MV-4-11 (cell line): Measurements from ENCODE around the gene MAD2L2.
A peak's percentile ranks its signal among the peaks of the same experiment; 100 is the strongest.

Experiments
- DNase-seq: peaks from one replicate; lab custom pipeline; 2025; lab: John Stamatoyannopoulos, UW

The MAD2L2 gene

DNA sequence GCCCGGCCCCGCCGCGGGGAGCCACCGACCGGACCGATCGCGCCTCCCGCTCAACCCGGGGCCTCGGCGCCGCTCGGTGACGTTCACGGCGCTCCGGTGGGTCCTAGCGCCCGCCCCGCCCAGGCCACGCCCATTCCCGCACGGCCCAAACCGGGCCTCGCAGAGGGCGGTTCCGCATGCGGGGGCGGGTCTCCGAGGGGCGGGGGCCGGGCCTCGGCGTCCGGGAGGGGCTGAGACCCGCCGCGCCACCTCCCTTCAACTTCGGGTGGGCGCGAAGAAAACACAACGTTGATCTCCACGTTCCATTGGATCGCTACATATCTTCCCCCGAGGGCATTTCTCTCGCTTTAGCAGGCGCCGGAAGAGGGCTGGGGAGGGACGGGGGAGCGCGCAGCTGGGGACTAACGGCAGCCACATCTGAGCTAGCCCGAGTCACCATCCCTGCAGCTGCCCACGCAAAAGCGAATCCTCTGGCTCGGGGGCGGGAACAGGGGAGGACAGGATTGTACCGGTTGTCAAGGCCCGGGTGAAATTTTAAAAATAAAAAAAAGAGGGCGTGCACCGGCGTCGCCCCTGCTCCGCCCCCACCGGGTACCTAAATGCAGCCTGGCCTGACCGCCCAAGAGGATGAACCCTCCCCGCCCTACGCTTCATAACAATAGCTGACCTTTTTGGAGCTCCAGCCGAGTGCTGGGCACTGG is at the start of gene MAD2L2:
Gene MAD2L2 (minus strand): TSS at position 78 of the 701 bp plus-strand sequence. CDS start 547 bp downstream, outside the sequence.
- peak; percentile 85 for DNase-seq

DNA sequence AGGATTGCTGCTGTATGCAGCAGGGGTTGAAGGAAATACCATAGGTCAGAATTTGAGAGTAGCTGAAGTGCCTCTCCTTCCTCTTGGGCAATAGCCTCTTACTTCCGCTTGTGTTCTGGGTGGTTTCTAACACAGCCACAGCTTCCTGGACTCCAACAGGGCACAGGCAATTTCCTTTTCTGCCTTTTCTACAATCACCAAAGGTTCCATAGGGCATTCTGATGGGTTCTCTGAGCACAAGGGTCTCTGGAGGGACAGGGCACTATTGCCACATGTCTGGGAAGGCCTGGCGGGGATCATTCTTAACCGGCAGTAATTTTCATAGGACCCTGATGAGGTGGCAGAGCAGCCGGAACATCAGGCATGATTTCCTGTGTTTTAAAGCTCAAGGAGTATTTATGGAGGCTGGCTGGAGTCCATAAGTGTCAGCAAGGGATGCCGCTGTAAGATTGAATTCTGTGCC is 49.5 kb upstream of the MAD2L2 start:
- peak; percentile 94 for DNase-seq

DNA sequence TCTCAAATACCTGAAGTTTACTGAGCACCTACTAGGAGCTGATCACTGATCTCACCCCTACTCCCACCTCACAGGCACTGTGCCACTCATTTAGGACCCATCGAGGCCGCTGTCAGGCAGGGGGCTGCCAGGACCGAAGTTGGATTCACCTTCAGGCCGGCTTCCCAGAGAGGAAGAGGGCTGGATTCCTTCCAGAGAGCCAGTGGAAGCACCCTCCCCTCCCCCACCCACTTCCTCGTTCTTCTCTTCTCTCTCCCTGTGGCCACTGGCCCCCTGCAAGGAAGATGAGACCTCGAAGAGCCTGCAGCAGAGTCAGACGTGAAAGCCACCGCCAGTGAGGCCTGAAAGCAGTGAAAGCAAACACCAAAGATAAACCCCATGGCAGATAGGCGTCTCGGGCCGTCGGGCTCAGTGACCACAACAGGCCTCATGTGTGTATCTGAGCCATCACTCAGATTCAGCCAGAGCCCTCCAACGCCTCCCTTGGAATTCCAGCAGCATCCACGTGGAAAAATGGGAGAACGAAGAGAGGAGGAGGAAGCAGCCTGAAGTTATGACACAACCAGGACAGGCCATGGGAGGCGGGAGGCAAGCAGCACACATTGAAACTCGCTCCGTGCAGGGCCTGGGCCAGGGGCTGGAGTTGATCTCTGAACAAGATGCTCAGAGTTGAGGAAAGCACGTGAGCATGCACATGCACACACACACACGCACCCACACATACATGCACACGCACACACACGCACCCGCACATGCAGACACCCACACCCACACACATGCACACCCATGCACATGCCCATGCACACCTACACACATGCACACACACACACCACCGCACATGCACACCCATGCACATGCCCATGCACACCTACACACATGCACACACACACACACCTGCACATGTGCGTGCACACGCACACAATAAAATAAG is 48.8 kb upstream of the MAD2L2 start:
- DNase-seq: peak; percentile 59

DNA sequence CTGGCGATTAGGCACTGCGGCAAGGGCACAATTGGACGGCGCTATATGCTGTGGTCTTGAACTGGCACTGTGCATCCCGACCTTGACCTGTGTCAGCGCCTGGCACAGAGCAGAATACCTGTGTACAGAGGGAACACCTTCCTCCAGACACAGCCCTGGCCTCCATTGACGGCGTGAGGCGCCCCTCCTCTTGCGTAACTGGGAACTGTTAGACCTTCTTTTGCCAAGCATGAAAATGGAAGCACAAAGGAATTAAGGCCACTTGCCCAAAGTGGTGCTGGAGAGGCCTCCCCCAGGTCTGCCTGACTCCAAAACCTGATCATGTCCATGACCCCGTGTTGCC is 48.2 kb upstream of the MAD2L2 start:
- no peak for DNase-seq

DNA sequence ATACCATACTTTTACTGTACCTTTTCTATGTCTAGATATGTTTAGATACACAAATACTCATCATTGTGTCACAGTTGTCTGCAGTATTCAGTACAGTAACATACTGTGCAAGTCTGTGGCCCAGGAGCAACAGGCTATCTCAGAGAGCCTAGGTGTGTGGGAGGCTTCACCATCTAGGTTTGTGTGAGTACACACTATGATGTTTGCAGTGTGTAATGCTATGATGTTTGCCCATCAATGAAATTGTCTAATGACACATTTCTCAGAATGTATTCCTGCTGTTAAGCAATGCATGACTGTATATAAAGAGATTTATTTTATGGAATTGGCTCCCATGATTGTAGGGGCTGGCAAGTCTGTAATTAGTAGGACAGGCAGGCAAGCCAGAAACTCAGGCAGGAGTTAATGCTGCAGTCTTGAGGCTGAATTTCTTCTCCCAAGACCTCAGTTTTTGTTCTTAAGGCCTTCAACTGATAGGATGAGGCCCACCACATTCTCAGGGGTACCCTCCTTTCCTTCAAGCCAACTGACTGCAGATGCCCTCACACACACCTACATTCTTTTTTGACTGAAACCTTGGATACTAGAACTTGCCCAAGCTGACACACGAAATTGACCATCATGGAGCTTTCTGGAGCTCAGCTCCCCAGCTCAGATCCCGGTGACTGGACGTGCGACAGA is 47.3 kb upstream of the MAD2L2 start:
- no peak for DNase-seq

DNA sequence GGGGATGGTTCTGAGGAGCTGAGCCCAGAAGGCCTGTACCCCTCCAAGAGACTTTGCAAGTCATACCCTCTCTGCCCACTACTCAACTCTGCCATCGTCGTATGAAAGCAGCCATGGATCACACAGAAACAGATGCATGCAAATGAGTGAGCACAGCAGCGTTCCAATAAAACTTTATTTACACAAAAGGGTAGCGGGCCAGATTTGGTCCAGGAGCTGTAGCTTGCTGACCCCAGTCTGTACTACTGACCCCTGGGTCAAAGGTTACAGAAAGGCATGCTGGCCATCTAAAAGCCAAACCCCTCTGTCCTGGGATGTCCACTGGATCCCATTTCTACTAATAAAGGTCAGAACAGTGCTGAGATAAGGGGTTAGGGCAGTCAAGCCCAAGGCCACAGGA is 46.2 kb upstream of the MAD2L2 start:
- DNase-seq: no peak

DNA sequence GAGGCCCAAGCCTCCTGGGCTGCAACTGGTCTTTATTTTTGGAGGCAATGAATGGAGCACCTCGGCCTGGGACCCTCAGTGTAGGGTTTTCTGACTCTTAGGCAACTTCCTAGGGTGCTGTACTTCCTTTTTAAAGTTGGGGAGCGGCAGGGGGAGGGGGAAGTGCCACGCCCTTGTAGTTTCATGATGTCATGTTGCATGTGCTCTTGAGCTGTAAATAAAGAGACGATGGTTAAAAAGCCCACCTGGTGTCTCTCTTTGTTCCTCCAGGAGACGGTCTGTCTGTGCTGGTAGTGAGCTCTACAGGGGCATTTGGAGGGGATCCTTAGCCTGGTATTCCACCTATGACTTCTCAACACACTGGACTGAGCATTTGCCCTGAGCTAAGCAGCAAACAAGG is 44.7 kb upstream of the MAD2L2 start:
- DNase-seq: peak; percentile 37

DNA sequence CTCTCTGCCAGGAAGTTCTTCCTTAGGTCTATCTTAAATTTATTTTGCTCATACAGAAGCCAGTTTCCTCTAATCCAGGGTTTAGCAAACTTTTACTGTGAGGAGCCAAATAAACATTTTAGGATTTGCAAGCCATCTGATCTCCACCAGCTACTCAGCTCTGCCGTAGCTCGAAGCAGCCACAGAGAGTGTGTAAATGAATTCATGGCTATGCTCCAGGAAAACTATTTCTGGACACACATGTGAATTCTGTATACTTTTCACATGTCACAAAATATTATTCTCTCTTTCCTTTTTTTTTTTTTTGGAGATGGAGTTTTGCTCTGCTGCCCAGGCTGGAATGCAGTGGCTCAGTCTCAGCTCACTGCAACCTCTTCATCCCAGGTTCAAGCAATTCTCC is 41.6 kb upstream of the MAD2L2 start:
- no peak for DNase-seq

DNA sequence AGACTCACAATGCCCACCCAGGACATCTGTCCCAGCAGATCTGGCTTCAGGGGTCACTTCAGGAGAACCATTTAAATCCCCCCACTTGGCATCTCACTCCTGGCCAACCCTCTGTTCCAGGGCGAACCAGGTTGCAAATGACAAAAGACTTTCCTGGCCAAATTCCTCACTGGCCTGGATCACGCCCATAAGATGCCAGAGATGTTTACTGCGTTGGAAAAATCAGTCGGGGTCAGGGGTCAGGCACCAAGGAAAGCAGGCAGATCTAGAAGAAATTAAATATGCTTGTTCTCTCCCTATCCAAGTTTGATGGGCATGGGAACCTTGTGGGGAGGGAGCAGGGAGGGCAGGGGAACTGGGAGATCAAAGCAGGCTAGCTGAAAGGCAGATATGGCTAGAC is 40.4 kb upstream of the MAD2L2 start:
- DNase-seq: no peak

DNA sequence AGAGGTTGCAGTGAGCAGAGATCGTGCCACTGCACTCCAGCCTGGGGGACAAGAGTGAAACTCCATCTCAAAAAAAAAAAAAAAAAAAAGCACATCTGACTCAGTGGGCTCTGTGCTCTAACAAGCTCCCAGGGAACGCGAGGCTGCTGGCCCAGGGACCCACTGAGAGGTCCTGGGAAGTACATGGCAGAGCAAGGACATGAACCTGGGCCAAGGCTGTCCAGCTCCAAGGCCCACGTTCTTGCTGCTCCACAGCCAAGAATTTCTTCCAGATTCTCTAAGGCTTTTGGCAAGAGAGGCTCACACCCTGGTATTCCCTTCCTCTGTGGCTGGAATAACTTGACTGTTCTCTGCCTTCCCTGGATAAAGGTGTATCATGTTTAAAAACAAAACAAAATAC is 39.6 kb upstream of the MAD2L2 start:
- DNase-seq: no peak

DNA sequence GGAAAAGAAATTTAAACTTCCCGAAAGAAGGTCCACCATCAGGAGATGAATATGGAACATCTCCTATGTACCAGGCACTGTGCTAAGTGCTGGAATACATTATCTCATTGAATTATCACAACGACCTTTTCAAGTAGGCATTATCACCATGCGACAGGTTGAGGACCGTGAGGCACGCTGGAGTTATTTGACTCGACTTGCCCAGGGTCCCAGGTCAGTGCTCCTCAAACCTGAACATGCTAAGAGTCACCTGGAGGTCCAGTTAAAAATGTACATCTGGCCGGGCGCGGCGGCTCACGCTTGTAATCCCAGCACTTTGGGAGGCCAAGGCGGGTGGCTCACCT is 39.1 kb upstream of the MAD2L2 start:
- no peak for DNase-seq

DNA sequence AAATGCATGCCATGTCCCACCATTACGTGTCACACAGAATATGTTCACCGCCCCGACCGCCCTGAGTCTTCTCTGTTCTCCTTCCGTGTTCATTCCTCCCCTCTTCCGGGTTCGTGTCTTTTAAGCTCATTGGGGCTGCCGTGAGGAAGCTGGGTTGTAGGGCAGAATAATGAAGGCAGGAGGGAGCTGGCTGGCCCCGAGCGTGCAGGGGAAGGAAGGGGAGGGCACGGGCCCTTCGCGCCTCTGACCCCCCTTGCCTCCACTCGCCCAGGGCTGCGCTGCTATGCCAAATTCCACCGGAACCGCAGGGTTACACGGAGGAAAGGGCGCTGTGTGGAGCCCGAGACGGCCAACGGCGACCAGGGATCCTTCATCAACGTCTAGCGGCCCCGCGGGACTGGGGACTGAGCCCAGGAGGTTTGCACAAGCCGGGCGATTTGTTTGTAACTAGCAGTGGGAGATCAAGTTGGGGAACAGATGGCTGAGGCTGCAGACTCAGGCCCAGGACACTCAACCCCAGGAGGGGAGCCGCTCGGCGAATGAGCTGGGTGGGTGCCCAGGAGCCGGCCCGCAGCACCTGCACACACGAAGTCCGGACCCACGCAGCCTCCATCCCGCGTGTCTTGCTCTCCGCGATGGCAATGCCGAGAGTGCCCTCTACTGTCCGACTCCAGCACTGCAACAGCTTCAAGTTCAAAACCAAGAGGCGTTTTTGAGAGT is 38.5 kb upstream of the MAD2L2 start:
- DNase-seq: peak; percentile 92

DNA sequence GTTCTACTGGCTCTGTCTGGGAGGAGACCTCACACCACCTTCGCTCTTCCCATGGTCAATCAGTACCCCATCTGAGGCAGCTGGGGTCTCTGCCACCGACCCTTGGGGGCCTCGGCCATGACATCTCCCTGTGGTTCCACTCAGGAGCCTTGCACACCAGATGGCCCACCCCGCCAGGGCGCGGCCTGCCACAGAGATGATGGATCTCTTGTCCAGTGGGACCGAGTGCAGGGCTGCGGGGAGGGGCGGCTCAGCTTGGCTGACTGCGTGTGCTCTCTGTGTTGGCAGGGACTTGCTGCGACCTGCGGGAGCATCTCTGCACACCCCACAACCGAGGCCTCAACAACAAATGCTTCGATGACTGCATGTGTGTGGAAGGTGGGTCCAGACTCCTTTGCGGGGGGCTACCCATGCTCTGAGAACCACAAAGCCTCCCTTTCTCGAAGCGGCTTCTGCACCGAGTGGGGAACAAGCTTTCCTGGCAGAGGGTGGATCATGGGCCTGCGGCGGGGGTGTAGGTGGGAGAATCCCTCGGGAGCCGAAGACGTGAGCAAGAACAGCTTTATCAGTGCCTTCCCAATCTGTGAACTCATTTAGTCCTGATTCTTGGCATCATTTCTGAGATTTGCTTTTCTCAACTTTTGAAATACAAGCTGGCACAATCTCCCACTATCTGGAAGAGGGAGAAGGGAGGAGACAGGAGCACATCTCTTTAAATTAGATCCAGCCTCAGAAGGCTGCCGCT is 34.1 kb upstream of the MAD2L2 start:
- no peak for DNase-seq

DNA sequence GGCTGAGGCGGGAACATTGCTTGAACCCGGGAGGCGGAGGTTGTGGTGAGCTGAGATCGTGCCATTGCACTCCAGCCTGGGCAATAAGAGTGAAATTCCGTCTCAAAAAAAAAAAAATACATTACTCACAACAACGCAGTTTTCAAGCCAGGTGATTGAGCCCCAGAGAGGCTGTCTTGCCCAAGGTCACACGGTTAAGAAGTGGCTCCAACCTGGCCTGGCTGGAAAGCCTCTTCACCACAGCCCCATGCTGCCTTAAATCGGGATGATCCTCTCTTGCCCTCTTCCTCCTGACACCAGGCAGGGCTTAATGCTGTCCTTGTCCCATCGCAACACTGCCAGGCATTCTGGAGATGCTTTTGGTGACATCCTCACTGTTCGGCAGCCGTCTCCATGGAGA is 32.1 kb upstream of the MAD2L2 start:
- no peak for DNase-seq

DNA sequence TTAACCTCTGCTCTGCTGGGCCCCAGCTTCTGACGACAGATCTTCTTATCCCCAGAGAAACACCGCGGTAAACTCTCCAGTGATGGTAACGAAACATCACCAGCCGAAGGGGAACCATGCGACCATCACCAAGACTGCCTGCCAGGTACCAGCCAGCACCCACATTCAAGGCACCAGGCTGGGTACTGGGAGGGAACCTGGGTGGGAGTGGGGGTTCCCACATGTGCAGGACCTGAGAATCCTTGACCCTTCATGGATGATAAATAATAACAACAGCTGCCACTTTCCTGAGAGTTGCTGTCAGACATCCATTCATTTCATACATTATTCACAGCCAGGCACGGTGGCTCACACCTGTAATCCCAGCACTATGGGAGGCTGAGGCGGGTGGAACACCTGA is 31.3 kb upstream of the MAD2L2 start:
- DNase-seq: no peak

DNA sequence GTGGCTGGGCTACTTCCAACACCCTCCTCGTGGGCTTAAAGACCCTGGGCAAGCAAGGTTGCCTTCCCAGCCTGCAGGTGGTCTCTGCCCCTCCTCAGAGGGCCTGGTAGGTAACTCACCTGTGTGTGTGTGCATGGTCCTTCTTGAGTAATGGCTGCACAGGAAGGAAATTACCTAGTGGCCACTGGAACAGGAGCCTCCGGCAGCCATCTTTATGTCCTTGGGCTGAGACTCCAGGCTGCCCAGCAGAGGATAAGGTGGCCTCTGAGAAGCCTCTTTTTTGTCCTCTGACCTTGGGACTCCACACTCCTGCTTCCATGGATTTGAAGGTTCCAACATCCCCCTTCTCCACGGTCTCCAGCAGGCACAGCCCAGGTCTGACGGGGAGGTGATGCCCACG is 30.5 kb upstream of the MAD2L2 start:
- DNase-seq: no peak

DNA sequence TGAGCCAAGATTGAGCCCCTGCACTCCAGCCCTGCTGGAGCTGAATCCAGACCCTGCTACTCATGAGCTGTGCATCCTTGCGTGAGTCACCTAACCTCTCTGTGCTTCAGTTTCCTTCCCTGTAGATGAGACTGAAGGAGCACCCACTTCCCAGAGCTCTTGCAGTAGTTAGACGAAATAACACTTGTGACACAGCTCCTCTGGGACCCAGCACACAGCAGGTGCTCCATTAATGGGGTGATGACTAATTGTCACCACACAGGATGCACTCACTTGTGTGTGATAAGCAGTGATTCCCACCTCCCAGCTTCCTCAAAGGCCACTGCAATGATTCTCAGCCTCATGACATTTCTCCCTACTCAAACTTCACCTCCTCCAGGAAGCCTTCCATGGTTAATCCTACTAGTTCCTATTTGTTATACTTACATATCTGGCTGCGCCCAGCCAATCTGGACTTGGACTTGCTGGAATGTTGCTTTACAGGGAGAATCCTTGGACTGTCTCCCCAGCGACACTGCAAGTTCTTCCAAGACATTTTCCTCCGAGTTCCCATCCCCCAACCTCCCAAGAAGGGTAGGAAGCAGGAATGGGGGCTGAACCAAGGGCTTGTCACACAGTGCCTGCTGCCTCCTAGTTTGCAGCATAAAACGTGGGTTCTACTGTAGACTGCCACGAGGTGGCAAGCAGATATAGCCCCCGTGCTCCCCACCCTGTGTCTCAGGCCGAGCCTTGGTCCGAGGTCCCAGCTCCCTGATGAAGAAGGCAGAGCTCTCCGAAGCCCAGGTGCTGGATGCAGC is 27.8 kb upstream of the MAD2L2 start:
- peak; percentile 7 for DNase-seq

DNA sequence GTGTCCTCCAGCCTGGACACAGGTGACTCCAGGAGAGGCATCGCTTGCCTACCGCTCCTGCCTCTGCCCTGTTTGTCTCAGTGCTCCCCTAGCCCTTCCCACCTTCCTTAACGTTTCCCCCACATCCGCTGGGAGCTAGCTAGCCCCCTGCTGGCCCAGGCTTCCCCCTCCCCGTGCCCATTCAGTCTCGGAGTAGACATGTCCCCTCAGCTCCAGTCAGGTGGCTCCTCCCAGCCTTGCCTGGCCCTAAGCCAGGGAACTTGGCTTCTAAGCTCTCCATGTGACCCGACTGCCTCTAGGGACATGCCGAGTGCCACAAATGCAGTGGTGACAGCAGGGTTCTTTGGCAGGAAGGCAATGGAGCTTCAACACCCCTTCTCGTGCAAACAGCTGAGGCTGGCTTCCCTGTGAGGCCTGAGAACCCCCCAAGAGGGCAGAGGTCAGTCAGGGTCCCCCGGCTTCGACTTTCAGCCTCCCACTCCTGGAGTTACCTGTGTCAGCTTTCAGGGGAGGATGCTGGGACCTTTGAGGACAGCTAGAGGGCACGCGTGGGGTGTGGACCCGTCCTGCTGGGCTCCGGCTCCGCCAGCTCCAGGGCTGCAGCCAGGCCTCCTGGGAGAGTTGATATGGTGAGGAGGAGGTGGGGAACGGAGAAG is 26.8 kb upstream of the MAD2L2 start:
- DNase-seq: peak; percentile 5

DNA sequence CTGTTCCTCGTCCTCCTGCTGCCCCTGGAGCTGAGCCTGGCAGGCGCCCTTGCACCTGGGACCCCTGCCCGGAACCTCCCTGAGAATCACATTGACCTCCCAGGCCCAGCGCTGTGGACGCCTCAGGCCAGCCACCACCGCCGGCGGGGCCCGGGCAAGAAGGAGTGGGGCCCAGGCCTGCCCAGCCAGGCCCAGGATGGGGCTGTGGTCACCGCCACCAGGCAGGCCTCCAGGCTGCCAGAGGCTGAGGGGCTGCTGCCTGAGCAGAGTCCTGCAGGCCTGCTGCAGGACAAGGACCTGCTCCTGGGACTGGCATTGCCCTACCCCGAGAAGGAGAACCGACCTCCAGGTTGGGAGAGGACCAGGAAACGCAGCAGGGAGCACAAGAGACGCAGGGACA is 25.3 kb upstream of the MAD2L2 start:
- DNase-seq: no peak

DNA sequence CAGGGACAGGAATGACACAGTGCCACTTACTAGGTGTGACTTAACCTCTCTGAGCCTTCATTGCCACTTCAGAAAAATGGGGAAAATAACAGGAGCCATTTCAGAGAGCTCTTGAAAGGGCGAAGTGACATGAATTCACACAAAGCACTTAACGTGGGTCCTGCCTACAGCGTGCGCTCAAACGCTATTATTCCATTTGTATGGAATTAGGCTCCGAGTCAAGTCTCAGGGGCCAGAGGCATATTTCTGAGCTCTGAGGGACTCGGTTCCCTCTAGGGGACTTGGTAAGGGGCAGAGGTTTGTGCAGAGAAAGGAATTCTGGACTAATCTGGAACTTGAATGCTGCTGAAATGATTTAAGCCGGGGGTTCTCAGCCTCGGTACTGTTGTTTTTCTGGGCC is 24.6 kb upstream of the MAD2L2 start:
- DNase-seq: no peak
